ENCODE data around the gene ECM2. TPM values are rescaled to one million over a fixed set of nuclear protein-coding genes. Genes with fewer than 3 reads are reported as not detected.
A peak's percentile ranks its signal among the peaks of the same experiment; 100 is the strongest.
"Not testable (repeated sequence)": the region's sequence is repeated elsewhere in the genome, so short reads cannot be mapped to it uniquely, and the experiment has no call there.

ECM2 gene
- 18.0 TPM for polyA plus RNA-seq (ENCODE audit: insufficient read length)

- DNase-seq, result peak; percentile 70
Observed at GRCh38 chr9:92535940-92536850, at the start of gene ECM2. Gene ECM2 (minus strand): TSS chr9:92535990. CDS start chr9:92522866, 13,124 bp downstream.

- no peak for DNase-seq
Observed at GRCh38 chr9:92576175-92576574, 40.4 kb upstream of the ECM2 start.

GRCh38 chr9:92573612-92574011 lies 37.8 kb upstream of the ECM2 start:
- not testable (repeated sequence) for DNase-seq

- DNase-seq, result not testable (repeated sequence)
Observed at GRCh38 chr9:92571871-92572270, 36.1 kb upstream of the ECM2 start.

- no peak for DNase-seq
Observed at GRCh38 chr9:92564982-92565381, 29.2 kb upstream of the ECM2 start.

GRCh38 chr9:92564504-92564903 lies 28.7 kb upstream of the ECM2 start:
- DNase-seq, result no peak

- DNase-seq, result no peak
Observed at GRCh38 chr9:92563116-92564100, 27.6 kb upstream of the ECM2 start.

- peak; percentile 62 for DNase-seq
Observed at GRCh38 chr9:92562461-92562967, 26.7 kb upstream of the ECM2 start.

GRCh38 chr9:92561374-92562330 lies 25.9 kb upstream of the ECM2 start:
- peak; percentile 34 for DNase-seq

- DNase-seq, result no peak
Observed at GRCh38 chr9:92558612-92559374, 23.0 kb upstream of the ECM2 start.

GRCh38 chr9:92550765-92551164 lies 15.0 kb upstream of the ECM2 start:
- no peak for DNase-seq

- no peak for DNase-seq
Observed at GRCh38 chr9:92547356-92547755, 11.6 kb upstream of the ECM2 start.

GRCh38 chr9:92545002-92545510 lies 9.3 kb upstream of the ECM2 start:
- no peak for DNase-seq

GRCh38 chr9:92543972-92544371 lies 8.2 kb upstream of the ECM2 start:
- DNase-seq, result no peak

GRCh38 chr9:92538541-92538940 lies 2.8 kb upstream of the ECM2 start:
- no peak for DNase-seq

GRCh38 chr9:92534674-92535073 lies 1.1 kb downstream of the ECM2 start:
- DNase-seq, result peak; percentile 39

GRCh38 chr9:92534204-92534603 lies 1.6 kb downstream of the ECM2 start:
- DNase-seq, result no peak

- DNase-seq, result no peak
Observed at GRCh38 chr9:92530893-92531292, 4.9 kb downstream of the ECM2 start.

- DNase-seq, result no peak
Observed at GRCh38 chr9:92529124-92529523, 6.7 kb downstream of the ECM2 start.

GRCh38 chr9:92528522-92528849 lies 7.3 kb downstream of the ECM2 start:
- peak; percentile 47 for DNase-seq
